KOPT-K1 (cell line): ENCODE data around the gene P3H1.

Experiments used
- H3K27ac ChIP-seq: fragments of 200-600 bp; sonication (generic); 2 replicates; pipeline ENCODE4 v1.5.1; 2016; ENCODE audit warnings: antibody characterized with exemption, mild to moderate bottlenecking, low read depth, low read length; ENCODE audit not compliant: poor library complexity, severe bottlenecking
- H3K36me3 ChIP-seq: fragments of 200-600 bp; sonication (generic); 2 replicates; pipeline ENCODE4 v1.5.1; 2017; ENCODE audit warnings: antibody characterized with exemption, mild to moderate bottlenecking, low read length, moderate library complexity; ENCODE audit not compliant: insufficient read depth
- H3K9me3 ChIP-seq: fragments of 200-600 bp; sonication (generic); 2 replicates; pipeline ENCODE4 v1.5.1; 2017; ENCODE audit warnings: antibody characterized with exemption, low read length, mild to moderate bottlenecking; ENCODE audit not compliant: insufficient read depth, poor library complexity, severe bottlenecking

The P3H1 gene

GRCh38 chr1:42784547-42784945, 17.7 kb upstream of the P3H1 start:
- H3K9me3 ChIP-seq = no peaks in the 10 kb centered on the region
- H3K36me3 ChIP-seq = peaks cover 50% of the 10 kb centered on the region
- H3K27ac ChIP-seq = no peak overlapping the region

- H3K27ac ChIP-seq = no peak overlapping the region
- H3K9me3 ChIP-seq = no peaks in the 10 kb centered on the region
- H3K36me3 ChIP-seq = peaks cover 64% of the 10 kb centered on the region
Measured at GRCh38 chr1:42783092-42783491, 16.3 kb upstream of the P3H1 start.

GRCh38 chr1:42780176-42780575, 13.3 kb upstream of the P3H1 start:
- peaks cover 94% of the 10 kb centered on the region for H3K36me3 ChIP-seq
- H3K27ac ChIP-seq = no peak overlapping the region
- H3K9me3 ChIP-seq = no peaks in the 10 kb centered on the region

GRCh38 chr1:42779725-42780124, 12.9 kb upstream of the P3H1 start:
- Histone ChIP-seq H3K36me3 (peaks cover 98% of the 10 kb centered on the region), H3K27ac (no peak overlapping the region), H3K9me3 (no peaks in the 10 kb centered on the region)

- Histone ChIP-seq H3K27ac (no peak overlapping the region), H3K36me3 (peaks cover 99% of the 10 kb centered on the region), H3K9me3 (no peaks in the 10 kb centered on the region)
Measured at GRCh38 chr1:42777852-42778251, 11.0 kb upstream of the P3H1 start.

- H3K36me3 ChIP-seq = peaks cover 91% of the 10 kb centered on the region
- no peak overlapping the region for H3K27ac ChIP-seq
- H3K9me3 ChIP-seq = no peaks in the 10 kb centered on the region
Measured at GRCh38 chr1:42776502-42776901, 9.7 kb upstream of the P3H1 start.

- H3K36me3 ChIP-seq = peaks cover 85% of the 10 kb centered on the region
- H3K27ac ChIP-seq = no peak overlapping the region
- H3K9me3 ChIP-seq = no peaks in the 10 kb centered on the region
Measured at GRCh38 chr1:42774928-42775526, 8.2 kb upstream of the P3H1 start.

- no peak overlapping the region for H3K27ac ChIP-seq
- peaks cover 69% of the 10 kb centered on the region for H3K36me3 ChIP-seq
- H3K9me3 ChIP-seq = no peaks in the 10 kb centered on the region
Measured at GRCh38 chr1:42773420-42773819, 6.6 kb upstream of the P3H1 start.

- Histone ChIP-seq H3K9me3 (no peaks in the 10 kb centered on the region), H3K27ac (no peak overlapping the region), H3K36me3 (peaks cover 33% of the 10 kb centered on the region)
Measured at GRCh38 chr1:42769811-42770210, 3.0 kb upstream of the P3H1 start.

- Histone ChIP-seq H3K27ac (peak overlapping the region; percentile 74), H3K36me3 (peaks cover 17% of the 10 kb centered on the region), H3K9me3 (no peaks in the 10 kb centered on the region)
Measured at GRCh38 chr1:42768172-42768571, 1.3 kb upstream of the P3H1 start.

GRCh38 chr1:42767510-42768000, 727 bp upstream of the P3H1 start:
- peak overlapping the region; percentile 74 for H3K27ac ChIP-seq
- H3K36me3 ChIP-seq = peaks cover 16% of the 10 kb centered on the region
- no peaks in the 10 kb centered on the region for H3K9me3 ChIP-seq

- Histone ChIP-seq H3K9me3 (no peaks in the 10 kb centered on the region), H3K36me3 (peaks cover 24% of the 10 kb centered on the region), H3K27ac (peak overlapping the region; percentile 77)
Measured at GRCh38 chr1:42765832-42766740, 742 bp downstream of the P3H1 start.

- no peaks in the 10 kb centered on the region for H3K9me3 ChIP-seq
- H3K27ac ChIP-seq = no peak overlapping the region
- H3K36me3 ChIP-seq = peaks cover 21% of the 10 kb centered on the region
Measured at GRCh38 chr1:42765269-42765668, 1.6 kb downstream of the P3H1 start.

GRCh38 chr1:42762269-42762668, 4.6 kb downstream of the P3H1 start:
- no peak overlapping the region for H3K27ac ChIP-seq
- H3K36me3 ChIP-seq = peaks cover 51% of the 10 kb centered on the region
- no peaks in the 10 kb centered on the region for H3K9me3 ChIP-seq

GRCh38 chr1:42761567-42761966, 5.3 kb downstream of the P3H1 start:
- Histone ChIP-seq H3K27ac (no peak overlapping the region), H3K9me3 (no peaks in the 10 kb centered on the region), H3K36me3 (peaks cover 58% of the 10 kb centered on the region)
